AG09309 (cell line): ENCODE results near the gene LYSMD3.

Experiments
- DNase-seq: peaks from one replicate; pipeline ENCODE4 v3.0.0-alpha.2; 2010; ENCODE audit warnings: low read depth
- H3K4me3 ChIP-seq: 2 replicates; pipeline ENCODE4 v1.5.1; 2011; ENCODE audit warnings: mild to moderate bottlenecking, low read depth, low read length, moderate library complexity; ENCODE audit not compliant: control insufficient read depth
- TF ChIP-seq, protein P1 (sequence below): IDR thresholded peaks from 2 replicates; pipeline ENCODE4 v1.5.1; 2011; ENCODE audit warnings: mild to moderate bottlenecking, low read depth, low read length, inconsistent platforms; ENCODE audit not compliant: insufficient read depth, control insufficient read depth; ENCODE audit errors: missing control alignments

The LYSMD3 gene

DNA sequence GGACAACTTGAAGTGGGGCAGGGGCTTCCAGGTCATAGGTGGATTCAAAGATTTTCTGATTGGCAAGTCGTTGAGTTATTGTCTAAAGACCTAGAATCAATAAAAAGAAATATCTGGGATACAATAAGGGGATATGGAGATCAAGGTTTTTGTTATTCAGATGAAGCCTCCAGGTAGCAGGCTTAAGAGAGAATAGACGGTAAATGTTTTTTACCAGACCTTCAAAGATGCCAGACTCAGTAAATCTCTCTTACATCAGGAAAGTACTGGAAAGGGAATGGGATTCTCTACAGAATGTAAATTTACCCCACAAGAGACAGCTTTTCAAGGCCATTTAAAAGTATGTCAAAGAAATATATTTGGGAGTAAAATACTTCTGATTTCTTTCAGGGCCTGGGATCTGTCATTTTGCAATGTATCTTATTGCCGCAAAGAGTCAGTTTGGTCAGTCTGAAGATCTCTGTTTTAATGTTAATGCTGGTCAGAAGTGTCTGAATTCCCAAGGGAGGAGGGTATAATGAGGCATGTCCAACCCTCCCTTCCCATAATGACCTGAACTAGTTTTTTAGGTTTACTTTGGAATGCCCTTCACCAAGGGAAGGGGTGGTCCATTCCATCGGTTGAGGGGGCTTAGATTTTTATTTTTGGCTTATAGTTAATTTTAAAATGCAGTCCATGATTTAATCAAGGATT lies 13.6 kb upstream of the LYSMD3 start:
- TF ChIP-seq, protein P1, sequence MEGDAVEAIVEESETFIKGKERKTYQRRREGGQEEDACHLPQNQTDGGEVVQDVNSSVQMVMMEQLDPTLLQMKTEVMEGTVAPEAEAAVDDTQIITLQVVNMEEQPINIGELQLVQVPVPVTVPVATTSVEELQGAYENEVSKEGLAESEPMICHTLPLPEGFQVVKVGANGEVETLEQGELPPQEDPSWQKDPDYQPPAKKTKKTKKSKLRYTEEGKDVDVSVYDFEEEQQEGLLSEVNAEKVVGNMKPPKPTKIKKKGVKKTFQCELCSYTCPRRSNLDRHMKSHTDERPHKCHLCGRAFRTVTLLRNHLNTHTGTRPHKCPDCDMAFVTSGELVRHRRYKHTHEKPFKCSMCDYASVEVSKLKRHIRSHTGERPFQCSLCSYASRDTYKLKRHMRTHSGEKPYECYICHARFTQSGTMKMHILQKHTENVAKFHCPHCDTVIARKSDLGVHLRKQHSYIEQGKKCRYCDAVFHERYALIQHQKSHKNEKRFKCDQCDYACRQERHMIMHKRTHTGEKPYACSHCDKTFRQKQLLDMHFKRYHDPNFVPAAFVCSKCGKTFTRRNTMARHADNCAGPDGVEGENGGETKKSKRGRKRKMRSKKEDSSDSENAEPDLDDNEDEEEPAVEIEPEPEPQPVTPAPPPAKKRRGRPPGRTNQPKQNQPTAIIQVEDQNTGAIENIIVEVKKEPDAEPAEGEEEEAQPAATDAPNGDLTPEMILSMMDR, result no peak
- no peak for DNase-seq
- H3K4me3 ChIP-seq, result no peak overlapping the region

DNA sequence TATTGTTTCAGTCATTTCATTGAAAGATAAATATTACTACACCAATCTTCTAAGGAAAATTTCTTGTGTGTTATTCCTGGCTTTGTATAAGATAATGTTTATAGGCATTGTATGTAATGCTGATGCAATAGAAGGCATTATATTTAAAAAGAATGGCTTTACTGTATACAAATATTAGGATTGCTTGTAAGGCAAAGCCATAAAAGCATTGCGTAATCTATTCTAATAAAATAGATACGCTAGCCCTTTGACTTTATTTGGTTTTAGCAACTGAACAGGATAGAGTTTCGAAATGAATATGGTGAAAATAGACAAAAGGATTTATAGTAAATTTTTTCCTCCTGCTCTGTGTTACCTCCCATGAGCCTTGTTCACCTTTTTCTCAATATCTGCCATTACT lies 5.5 kb upstream of the LYSMD3 start:
- no peak overlapping the region for H3K4me3 ChIP-seq
- no peak for DNase-seq
- TF ChIP-seq, protein P1, result no peak

DNA sequence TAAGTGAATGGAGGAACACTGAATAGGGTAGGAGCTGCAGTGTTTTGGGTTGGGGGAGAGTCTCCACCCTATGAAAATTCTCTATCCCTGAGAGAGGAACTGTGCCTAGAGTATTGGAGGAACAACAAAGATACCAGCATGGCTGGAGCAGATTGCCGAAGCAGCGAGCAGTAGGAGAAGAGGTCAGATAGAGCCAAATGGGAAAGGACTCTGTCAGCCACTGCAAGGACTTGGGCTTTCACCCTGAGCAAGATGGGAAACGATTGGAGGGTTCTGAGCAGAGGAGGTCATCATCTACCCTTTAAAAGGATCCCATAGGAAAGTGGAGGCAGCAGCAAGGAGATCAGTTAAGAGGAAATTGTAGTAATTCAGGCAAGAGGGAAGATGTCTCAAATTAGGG lies 4.4 kb upstream of the LYSMD3 start:
- TF ChIP-seq, protein P1, result no peak
- H3K4me3 ChIP-seq, result no peak overlapping the region
- no peak for DNase-seq

DNA sequence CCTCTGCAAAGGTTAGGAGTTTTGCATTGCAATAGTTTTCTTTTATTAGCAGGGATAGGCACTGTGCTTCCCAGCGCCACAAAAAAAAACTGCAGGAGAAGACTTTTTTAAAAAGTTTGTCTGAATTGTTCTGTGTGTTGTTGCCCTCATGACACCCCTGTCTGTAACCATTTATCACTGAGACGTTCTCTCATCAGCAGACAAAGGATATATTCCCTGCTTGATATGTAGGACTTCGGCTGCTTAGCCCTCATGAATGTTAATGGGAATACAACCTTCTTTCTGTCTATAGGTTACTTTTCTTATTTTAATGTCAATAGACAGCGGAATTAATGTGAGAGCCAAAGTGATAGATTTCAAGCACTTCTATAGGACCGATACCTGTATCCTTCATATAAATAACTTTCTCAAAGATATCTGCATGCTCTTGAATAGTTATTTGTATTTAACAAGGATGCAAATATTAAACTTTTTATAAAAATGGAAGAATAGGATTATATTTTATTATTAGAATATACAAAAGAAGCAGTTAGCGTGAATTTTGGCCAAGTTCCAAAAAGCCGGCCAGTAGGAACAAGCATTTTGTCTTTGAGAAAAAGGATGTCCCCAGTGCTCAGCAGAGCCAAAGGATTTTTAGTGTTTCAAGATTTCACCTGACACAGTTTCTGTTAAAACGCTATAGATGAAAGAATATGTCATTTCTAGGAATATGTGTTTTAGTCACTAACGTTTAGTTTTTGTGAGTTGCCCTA lies 1.5 kb upstream of the LYSMD3 start:
- TF ChIP-seq, protein P1, result no peak
- H3K4me3 ChIP-seq, result no peak overlapping the region
- no peak for DNase-seq

DNA sequence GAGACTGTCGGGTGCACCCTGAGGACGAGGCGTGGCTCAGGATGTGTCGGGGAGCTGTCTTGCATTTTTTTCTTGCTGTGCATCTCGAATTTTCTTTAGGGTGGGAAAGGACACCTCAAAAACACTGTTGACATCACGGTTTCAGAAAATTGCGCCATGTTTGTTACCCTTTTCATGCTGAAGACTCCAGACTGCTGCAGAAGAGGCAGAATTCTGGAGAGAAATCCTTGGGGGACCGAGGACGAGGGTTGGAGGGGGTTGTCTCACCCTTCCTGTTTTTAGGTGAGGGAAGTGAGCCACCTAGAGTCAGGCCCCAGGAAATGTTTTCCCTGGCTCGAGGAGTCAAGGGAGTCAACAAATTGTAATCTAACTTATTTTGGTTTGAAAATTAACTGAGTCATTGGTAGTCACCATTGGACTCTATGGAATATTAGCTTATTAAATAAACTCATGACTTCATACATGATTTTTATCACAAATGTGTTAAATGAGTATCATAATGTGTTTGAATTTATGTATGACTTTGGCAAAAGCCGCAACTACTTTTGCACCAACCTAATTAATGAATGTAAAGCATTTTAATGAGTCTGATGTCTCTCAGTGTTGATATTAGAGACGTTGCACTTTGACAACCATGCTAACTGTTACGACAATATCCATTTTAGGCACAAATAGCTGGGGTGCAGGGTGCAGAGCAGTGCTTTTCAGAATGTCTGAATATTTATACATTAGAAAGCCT lies 724 bp upstream of the LYSMD3 start:
- peak; percentile 51 for DNase-seq
- TF ChIP-seq, protein P1, result peak; percentile 80
- peak overlapping the region; percentile 93 for H3K4me3 ChIP-seq

DNA sequence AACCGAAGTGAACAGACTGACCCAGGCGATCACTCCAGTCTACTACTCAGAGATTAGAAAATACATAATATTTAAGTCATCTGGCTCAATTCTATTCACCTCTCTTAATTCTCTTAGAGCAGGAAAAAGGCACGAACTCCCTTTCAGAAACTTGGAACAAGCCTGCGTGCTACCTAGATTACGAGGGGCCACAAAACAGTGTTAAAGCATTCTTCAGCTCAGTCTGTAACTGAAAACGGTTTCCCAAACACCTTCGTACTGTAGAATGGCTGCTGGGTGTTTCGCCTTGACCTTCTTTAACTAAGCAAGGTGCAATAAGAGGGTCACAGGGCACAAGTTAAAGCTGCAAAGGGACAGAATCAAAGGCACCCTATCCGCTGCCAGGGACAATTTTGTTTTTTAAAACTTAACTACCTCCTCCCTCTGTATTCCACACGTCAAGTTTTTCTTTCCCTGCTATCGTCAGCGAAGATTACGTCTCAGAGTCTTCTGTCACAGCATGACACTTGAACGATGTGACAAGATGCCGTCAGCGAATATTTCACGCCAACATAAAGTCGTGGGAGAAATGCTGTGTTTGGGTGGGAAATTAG lies 687 bp downstream of the LYSMD3 start:
- peak; percentile 1 for DNase-seq
- TF ChIP-seq, protein P1, result no peak
- H3K4me3 ChIP-seq, result peak overlapping the region; percentile 93
